ENCODE measurements around the gene ATRIP. TPM values are rescaled to one million over a fixed set of nuclear protein-coding genes. Genes with fewer than 3 reads are reported as not detected.

ATRIP gene
- total RNA-seq, 2 donors from 2014 or later = 2.0 to 3.1 TPM

- Histone ChIP-seq H3K36me3 (no peaks in the 10 kb centered on the region), H3K9me3 (no peaks in the 10 kb centered on the region), H3K4me3 (no peak overlapping the region), H3K4me1 (no peaks in the 10 kb centered on the region), H3K27me3 (no peaks in the 10 kb centered on the region), H3K27ac (no peak overlapping the region)
- no peak for DNase-seq (ENCODE audit: low spot score)
- TF ChIP-seq, protein P1, sequence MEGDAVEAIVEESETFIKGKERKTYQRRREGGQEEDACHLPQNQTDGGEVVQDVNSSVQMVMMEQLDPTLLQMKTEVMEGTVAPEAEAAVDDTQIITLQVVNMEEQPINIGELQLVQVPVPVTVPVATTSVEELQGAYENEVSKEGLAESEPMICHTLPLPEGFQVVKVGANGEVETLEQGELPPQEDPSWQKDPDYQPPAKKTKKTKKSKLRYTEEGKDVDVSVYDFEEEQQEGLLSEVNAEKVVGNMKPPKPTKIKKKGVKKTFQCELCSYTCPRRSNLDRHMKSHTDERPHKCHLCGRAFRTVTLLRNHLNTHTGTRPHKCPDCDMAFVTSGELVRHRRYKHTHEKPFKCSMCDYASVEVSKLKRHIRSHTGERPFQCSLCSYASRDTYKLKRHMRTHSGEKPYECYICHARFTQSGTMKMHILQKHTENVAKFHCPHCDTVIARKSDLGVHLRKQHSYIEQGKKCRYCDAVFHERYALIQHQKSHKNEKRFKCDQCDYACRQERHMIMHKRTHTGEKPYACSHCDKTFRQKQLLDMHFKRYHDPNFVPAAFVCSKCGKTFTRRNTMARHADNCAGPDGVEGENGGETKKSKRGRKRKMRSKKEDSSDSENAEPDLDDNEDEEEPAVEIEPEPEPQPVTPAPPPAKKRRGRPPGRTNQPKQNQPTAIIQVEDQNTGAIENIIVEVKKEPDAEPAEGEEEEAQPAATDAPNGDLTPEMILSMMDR (IDR thresholded peaks at IDR 0.05) = no peak
These were observed 68.1 kb downstream of the ATRIP start for GRCh38 chr3:48514431-48515227.

Other genes with a start within 250 kb of the ATRIP start
- 1 to 10 TPM in 1 of 2 donors, not detected in 1; 1.5 TPM for gene CAMP, start 223.2 kb upstream of the ATRIP start, total RNA-seq
- gene ZNF589, start 205.6 kb upstream of the ATRIP start, total RNA-seq = 1 to 10 TPM; 6.6 to 6.7 TPM
- 10 to 100 TPM; 19.9 to 21.1 TPM for gene NME6, start 145.4 kb upstream of the ATRIP start, total RNA-seq
- gene SPINK8, start 113.1 kb upstream of the ATRIP start, total RNA-seq = not detected
- gene FBXW12, start 74.5 kb upstream of the ATRIP start, total RNA-seq = not detected
- 10 to 100 TPM; 69.4 to 73.0 TPM for gene PLXNB1, start 16.7 kb upstream of the ATRIP start, total RNA-seq
- 1 to 10 TPM; 8.4 to 9.2 TPM for gene CCDC51, start 6.6 kb upstream of the ATRIP start, total RNA-seq
- gene TMA7, start 6.5 kb upstream of the ATRIP start, total RNA-seq = 100 to 1,000 TPM; 194 to 286 TPM
- gene SHISA5, start 57.4 kb downstream of the ATRIP start, total RNA-seq = 100 to 1,000 TPM in 1 of 2 donors, 10 to 100 TPM in 1; 66.9 to 120 TPM
- gene PFKFB4, start 110.1 kb downstream of the ATRIP start, total RNA-seq = 1 to 10 TPM in 1 of 2 donors, under 1 TPM in 1; 0.59 to 1.2 TPM
- not detected for gene UCN2, start 117.0 kb downstream of the ATRIP start, total RNA-seq
- 1 to 10 TPM; 1.9 to 2.6 TPM for gene COL7A1, start 148.6 kb downstream of the ATRIP start, total RNA-seq
- gene UQCRC1, start 162.9 kb downstream of the ATRIP start, total RNA-seq = 100 to 1,000 TPM; 847 to 948 TPM
- gene TMEM89, start 175.0 kb downstream of the ATRIP start, total RNA-seq = not detected
- gene SLC26A6, start 188.7 kb downstream of the ATRIP start, total RNA-seq = 10 to 100 TPM in 1 of 2 donors, 1 to 10 TPM in 1; 9.6 to 10.1 TPM
- under 1 TPM; 0.11 to 0.59 TPM for gene CELSR3, start 216.1 kb downstream of the ATRIP start, total RNA-seq
- 10 to 100 TPM; 51.7 to 97.7 TPM for gene NCKIPSD, start 239.2 kb downstream of the ATRIP start, total RNA-seq